NCI-H2196 (cell line): ENCODE measurements around the gene PFKP.
A peak's percentile ranks its signal among the peaks of the same experiment; 100 is the strongest.
"Not testable (repeated sequence)": the region's sequence is repeated elsewhere in the genome, so short reads cannot be mapped to it uniquely, and the experiment has no call there.

Source experiments
- DNase-seq: peaks from one replicate; lab custom pipeline; 2025; ENCODE audit not compliant: unreplicated experiment; lab: John Stamatoyannopoulos, UW

Gene PFKP

DNA sequence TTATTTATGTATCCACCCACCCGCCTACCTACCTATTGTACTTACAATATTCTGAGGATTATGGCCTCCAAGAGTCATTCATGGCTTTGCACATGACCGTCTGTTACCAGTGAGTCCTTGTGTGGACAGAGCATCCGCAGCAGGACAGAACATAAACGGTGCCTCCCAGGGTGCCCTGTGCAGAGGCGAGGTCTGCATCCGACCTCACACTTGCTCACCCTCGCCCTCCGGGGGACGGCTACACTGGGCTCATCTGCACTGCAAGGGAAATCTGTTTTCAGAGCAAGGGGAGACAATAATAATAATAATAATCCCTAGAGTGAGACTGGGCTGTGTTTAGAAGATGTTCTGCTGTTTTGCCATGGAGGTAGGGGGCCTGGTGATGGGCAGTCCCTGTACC lies 29.8 kb downstream of the PFKP start:
- DNase-seq: no peak

GRCh38 chr10:3098689-3099088 lies 31.3 kb downstream of the PFKP start:
- no peak for DNase-seq

- DNase-seq: no peak
Observed at GRCh38 chr10:3099291-3100092, 32.1 kb downstream of the PFKP start.

DNA sequence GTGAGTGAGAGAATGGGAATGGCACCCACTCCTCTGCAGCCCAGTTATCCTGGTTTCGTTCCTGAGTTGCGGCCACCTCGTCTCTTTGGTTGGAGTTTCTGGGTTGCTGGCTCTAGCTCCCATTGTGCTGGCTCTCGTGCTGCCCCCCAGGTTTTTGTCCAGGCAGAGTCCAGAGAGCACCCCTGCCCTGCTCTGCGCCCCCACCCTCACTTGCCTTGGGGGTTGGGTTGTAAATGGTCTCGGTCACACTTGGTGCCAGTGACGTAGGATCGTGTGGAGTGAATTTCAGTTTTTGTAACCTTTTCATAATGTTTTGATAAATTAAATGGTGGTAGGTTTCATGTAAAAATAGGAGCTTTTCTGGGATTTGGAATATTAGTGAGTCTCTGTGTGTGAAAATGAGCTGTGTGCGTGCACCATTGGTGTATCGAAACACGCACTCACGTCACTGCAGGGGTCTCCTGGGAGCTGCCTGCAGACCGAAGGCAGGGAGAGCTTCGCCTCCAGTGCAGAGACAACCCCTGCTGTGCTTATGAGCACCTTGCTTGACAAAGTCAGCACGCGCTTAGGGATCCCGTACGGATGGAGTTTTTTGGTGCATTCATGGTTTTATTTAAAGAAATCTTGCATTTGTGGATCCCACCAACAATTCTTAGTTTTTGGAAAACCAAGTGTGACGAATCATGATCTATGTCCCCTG lies 32.9 kb downstream of the PFKP start:
- no peak for DNase-seq

DNA sequence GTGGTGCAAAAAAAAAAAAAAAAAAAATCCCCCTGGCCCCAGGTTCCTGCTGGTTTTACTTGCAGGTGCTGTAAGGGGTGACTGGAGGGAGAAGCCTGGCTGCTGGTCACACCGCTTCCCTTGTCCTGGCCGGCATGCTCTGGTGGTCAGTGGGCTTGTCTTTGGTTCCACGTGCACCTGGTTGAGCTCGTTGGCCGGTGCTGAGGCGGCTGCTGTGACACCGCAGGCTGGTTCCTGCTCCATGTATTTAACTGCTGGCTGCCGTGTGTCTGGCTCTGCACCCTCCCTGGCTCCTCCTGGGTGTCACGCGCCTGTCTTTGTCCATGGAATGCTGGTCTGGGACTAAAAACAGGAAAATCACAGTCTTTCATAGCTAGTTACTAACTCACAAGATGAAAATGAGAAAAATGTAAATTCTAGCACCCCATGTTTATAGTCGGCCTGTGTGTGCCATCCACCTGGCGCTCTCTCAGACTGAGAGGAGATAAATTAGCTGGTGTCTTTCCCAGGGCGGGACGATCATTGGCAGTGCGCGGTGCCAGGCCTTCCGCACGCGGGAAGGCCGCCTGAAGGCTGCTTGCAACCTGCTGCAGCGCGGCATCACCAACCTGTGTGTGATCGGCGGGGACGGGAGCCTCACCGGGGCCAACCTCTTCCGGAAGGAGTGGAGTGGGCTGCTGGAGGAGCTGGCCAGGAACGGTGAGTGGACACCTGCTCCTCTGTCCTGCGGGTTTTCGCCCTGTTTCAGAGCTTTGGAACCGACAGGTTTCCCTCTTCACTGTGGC lies 33.7 kb downstream of the PFKP start:
- no peak for DNase-seq

GRCh38 chr10:3102720-3103427 lies 35.5 kb downstream of the PFKP start:
- peak; percentile 41 for DNase-seq

DNA sequence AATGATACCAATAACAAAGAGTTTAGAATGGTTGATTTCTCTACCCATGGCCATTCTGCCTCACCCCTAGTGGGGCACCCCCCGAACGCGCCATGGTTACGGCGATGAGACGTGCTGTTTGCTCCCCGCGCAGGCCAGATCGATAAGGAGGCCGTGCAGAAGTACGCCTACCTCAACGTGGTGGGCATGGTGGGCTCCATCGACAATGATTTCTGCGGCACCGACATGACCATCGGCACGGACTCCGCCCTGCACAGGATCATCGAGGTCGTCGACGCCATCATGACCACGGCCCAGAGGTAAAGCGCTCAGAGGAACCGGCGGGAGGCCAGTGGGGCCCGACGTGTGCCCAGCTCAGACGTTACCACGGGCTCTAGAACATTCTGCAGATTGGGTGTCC lies 36.3 kb downstream of the PFKP start:
- no peak for DNase-seq

DNA sequence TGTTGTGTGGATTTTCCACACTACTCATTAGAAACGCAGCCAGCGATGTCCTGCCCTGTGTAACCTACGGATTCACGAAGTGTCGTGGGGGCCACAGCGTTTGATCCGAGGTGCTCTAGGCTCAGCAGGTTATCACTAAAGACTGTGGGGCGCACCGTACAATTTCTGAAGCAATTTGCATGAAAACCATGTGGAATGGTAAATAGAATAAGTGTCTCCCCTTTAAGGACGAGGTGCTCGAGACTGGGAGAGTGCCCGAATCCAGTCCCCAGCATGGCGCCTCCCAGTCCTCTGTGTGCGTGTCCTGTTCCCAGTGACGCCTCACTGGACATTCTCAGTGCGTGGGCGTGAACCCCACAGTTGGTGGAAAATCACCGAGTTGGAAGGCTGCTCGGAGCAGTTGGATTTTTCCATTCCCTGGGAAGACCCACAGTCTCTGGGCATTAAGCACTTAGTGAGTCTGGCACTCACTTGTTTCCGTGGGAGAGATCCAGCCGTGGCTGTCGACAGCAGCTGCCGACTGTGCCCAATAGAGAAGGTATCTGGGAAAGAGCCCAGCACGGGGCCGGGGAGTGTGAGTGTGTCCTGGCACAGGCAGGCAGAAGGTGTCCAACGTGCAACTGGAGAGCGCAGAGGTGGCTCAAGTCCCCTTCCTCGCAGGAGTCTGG lies 37.0 kb downstream of the PFKP start:
- DNase-seq: no peak

DNA sequence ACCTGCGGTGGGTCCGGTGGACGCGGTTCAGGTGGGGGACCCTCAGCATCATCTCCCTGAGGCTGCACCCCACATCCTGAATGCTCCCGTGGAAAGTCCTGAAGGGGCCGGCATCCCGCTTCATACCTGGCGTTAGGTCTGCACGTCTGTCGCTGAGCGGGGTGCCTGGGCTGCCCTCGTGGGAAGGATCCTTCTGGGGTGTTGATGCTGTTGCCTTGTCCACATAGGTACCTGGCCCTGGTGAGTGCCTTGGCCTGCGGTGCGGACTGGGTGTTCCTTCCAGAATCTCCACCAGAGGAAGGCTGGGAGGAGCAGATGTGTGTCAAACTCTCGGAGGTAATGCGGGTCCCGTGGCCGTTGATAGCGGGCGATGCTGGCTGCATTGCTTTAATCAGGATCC lies 37.8 kb downstream of the PFKP start:
- no peak for DNase-seq

GRCh38 chr10:3105905-3106304 lies 38.6 kb downstream of the PFKP start:
- DNase-seq: no peak

DNA sequence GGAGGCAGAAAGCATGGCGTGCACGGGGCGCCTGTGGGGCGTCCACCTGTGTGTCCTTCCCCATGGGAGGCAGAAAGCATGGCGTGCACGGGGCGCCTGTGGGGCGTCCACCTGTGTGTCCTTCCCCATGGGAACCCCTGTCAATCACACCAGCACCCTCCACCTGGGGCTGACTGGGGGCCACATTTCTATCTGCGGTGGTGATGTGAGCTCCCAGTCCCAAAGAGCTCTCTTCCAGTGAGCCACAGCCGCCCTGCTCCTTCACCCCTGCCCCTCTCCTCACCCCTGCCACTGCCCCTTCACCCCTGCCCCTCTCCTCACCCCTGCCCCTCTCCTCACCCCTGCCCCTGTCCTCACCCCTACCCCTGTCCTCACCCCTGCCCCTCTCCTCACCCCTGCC lies 39.0 kb downstream of the PFKP start:
- not testable (repeated sequence) for DNase-seq

DNA sequence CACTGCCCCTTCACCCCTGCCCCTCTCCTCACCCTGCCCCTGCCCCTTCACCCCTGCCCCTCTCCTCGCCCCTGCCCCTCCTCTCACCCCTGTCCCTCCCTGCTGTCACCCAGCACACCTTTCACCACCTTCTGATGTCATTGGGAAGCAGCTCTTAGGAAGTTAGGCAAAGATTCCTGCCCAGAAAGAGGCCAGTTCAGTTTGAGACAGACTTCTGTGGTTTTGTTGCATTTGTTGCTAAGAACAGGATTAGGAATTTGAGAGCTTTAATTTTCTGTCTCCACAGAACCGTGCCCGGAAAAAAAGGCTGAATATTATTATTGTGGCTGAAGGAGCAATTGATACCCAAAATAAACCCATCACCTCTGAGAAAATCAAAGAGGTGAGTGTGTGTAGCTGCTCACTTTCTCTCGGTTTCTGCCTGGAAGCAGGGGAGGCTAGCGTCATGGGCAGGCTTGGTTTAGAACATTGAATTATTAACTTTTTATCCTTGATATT lies 39.6 kb downstream of the PFKP start:
- DNase-seq: no peak

GRCh38 chr10:3107426-3107961 lies 40.1 kb downstream of the PFKP start:
- DNase-seq: no peak

- DNase-seq: no peak
Observed at GRCh38 chr10:3108033-3108432, 40.7 kb downstream of the PFKP start.

- no peak for DNase-seq
Observed at GRCh38 chr10:3108575-3109105, 41.3 kb downstream of the PFKP start.

DNA sequence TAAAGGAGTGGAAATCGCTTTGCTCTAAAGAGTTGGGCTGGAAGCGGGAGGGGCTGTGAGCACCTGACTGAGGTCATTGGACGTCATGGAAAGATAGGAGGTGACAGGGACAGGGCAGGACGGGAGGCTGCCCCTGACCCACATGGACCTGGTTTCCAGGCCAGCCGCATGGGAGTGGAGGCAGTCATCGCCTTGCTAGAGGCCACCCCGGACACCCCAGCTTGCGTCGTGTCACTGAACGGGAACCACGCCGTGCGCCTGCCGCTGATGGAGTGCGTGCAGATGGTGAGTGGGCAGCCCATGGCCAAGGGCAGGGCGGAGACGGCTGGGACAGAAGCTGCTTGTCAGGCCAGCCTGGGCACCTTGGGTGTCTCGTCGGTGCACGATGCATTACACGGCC lies 41.8 kb downstream of the PFKP start:
- DNase-seq: no peak

- DNase-seq: no peak
Observed at GRCh38 chr10:3109633-3110032, 42.3 kb downstream of the PFKP start.

DNA sequence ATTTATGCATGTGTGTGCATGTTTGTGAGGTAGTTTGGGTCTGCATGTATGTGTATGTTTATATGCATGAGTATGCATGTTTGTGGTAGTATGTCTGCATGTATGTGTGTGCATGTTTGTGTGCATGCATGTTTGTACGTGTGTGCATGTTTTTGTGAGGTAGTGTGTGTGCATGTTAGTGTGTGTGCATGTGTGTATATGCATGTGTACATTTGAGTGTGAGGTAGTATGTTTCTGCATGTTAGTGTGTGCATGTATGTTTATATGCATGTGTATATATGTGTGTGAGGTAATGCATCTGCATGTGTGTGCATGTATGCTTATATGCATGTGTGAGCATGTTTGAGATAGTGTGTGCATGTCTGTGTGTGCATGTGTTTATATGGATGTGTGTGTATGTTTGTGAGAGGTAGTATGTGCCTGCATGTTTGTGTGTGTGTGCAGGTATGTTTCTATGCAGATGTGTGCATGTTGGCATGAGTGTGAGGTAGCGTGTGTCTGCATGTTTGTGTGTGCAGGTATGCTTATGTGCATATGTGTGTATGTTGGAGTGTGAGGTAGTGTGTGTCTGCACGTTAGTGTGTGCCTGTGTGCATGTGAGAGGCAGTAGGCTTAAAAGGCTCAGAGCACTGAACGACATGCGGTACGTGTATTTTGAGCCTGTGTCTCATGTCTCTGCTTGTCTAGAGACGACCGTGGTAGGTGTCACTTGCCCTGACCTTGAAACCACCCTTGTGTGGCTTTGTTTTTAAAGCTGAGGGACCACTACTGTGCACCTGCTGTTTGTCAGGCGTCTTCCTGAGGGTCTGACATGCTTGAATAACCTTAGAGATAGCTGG lies 43.7 kb downstream of the PFKP start:
- DNase-seq: no peak

DNA sequence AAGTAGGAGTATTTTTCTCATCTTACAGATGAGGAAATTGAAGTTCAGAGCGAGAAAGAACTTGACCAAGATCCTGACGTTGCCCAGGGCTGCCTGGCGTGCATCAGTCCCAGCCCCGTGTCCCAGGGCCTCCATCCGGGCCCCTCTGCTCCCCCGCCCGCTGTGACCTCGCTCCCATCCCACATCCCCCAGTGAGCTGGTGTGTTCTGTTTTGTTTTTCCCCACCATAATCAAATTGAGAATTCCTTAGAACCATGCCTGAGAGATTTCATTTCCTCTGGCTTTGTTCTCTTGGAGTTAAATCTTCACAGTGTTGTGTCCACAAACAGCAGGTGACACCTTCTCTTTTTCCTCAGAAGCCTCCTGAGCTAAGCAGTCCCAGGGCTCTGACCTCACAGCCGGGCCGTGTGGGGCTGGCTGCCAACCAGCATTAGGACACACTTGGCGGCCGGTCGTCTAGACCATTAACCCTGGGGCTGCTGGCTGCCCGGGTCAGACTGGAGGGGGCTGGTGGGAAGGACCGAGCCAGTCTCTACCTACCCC lies 44.3 kb downstream of the PFKP start:
- DNase-seq: peak; percentile 2
